HUES48 (cell line): ENCODE measurements around the gene DAB2.

Source experiments
- H3K27ac ChIP-seq: one replicate; pipeline ENCODE4 v1.7.0; 2013; ENCODE audit warnings: low read depth, low read length, inconsistent platforms
- H3K27me3 ChIP-seq: 2 replicates; pipeline ENCODE4 v1.6.1; 2013; ENCODE audit warnings: mild to moderate bottlenecking, low read length; ENCODE audit not compliant: control insufficient read depth, insufficient read depth
- H3K36me3 ChIP-seq: 2 replicates; pipeline ENCODE4 v1.6.1; 2013; ENCODE audit warnings: low read length; ENCODE audit not compliant: control insufficient read depth, insufficient read depth
- H3K4me1 ChIP-seq: 2 replicates; pipeline ENCODE4 v1.6.1; 2013; ENCODE audit warnings: mild to moderate bottlenecking, low read length; ENCODE audit not compliant: control insufficient read depth, insufficient read depth
- H3K4me3 ChIP-seq: 2 replicates; pipeline ENCODE4 v1.5.1; 2013; ENCODE audit warnings: mild to moderate bottlenecking, low read depth, low read length
- H3K9ac ChIP-seq: 2 replicates; pipeline ENCODE4 v1.6.1; 2013; ENCODE audit warnings: mild to moderate bottlenecking, low read depth, low read length, moderate library complexity
- H3K9me3 ChIP-seq: 2 replicates; pipeline ENCODE4 v1.6.1; 2013; ENCODE audit warnings: low read length; ENCODE audit not compliant: control insufficient read depth, insufficient read depth

Gene DAB2

DNA sequence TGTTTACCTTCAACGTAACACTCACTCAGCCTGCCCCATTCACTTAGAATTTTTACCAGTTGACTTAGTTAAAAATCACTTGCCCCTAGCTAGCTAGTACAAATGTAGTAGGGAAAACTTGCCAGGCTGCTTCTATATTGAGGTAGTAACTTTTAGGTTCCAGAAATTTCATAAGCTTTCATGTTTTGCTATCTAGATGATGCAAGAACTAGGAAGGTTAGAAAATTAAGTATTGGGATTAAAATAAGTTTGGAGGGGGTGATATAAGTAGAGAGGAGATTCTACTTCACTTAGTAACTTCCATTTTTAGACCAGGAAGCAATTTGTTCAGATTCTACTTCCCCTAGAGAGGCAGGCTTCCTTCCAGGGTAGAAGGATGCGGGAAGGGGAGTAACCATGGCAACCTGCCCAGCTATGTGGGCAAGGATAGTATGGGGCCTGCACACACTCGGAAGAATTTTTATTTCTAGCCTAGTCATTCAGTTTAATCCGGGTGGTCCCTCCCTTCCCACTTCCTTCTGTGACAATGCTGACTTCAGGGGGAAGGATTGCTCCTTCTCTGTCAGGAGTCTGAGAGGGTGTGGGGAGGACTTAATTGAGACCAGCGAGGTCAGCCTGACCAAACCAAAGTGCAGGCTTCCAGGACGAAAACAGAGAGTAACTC, 4.2 kb downstream of the DAB2 start:
- Histone ChIP-seq H3K36me3 (no peaks in the 10 kb centered on the region), H3K9ac (no peak overlapping the region), H3K9me3 (no peaks in the 10 kb centered on the region), H3K27me3 (peaks cover 19% of the 10 kb centered on the region), H3K4me3 (no peak overlapping the region), H3K27ac (no peak overlapping the region), H3K4me1 (peaks cover 30% of the 10 kb centered on the region)

DNA sequence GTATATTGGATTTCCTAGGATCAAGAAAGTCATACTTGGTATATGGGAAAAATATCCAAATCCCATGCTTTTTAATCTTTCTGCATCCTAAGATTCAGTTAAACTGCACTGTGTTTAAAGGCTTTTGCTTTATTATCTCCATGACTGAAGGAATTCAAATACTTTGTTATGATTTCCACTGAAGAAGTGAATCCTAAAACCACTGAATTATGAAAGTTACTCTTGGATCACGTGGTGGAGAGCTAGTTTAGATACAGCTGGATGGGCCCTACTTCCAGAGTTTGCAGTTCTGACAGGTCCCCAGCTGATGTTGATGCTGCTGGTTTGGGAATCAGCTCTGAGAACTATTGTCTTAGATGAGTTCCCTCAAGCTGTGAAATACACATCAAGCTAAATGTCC, 5.0 kb downstream of the DAB2 start:
- Histone ChIP-seq H3K27ac (no peak overlapping the region), H3K9ac (no peak overlapping the region), H3K27me3 (peaks cover 15% of the 10 kb centered on the region), H3K36me3 (no peaks in the 10 kb centered on the region), H3K4me1 (peaks cover 26% of the 10 kb centered on the region), H3K9me3 (no peaks in the 10 kb centered on the region), H3K4me3 (no peak overlapping the region)

DNA sequence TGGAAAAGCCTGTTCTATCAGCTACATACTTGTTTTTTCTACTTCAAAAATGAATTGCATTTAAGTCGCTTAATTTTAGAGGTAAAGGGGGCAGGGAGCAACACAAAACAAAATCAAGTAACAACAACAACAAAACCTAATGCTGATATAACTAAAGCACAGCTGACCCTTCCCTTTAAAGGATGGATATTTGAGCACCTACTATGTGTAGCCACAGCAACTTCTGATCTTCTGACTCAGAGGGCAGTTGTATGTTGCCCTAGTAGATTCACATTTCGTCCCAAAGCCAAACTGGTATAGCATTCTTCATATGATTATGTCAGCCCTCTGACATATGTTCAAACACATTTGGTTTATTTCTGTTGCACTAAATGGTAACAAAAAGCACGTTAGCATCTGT, 6.8 kb downstream of the DAB2 start:
- Histone ChIP-seq H3K27me3 (peaks cover 3% of the 10 kb centered on the region; the same call in 1 of the 2 replicates), H3K4me1 (peaks cover 22% of the 10 kb centered on the region), H3K4me3 (no peak overlapping the region), H3K36me3 (no peaks in the 10 kb centered on the region), H3K9ac (no peak overlapping the region), H3K9me3 (no peaks in the 10 kb centered on the region), H3K27ac (no peak overlapping the region)

DNA sequence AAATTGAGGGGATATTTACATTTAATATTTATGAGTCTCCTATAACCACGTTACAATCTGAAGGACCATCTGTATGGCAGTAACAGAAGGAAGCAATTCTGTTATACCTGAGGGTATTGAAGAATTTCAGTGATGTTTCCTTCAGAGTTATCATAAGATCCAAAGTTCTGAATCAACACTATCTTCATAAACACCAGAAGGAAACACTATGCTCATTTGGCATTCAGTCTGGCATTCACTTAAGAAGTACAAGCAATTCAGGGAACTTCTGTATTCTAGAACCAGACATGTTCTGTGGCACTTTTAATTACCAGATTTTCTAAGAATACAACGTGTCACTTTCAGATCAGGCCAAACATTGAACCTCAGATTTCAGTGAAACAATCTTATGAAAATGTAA, 9.6 kb downstream of the DAB2 start:
- H3K4me1 ChIP-seq, result peaks cover 27% of the 10 kb centered on the region
- no peaks in the 10 kb centered on the region for H3K36me3 ChIP-seq
- no peak overlapping the region for H3K9ac ChIP-seq
- no peak overlapping the region for H3K27ac ChIP-seq
- no peak overlapping the region for H3K4me3 ChIP-seq
- H3K27me3 ChIP-seq, result no peaks in the 10 kb centered on the region
- H3K9me3 ChIP-seq, result no peaks in the 10 kb centered on the region

DNA sequence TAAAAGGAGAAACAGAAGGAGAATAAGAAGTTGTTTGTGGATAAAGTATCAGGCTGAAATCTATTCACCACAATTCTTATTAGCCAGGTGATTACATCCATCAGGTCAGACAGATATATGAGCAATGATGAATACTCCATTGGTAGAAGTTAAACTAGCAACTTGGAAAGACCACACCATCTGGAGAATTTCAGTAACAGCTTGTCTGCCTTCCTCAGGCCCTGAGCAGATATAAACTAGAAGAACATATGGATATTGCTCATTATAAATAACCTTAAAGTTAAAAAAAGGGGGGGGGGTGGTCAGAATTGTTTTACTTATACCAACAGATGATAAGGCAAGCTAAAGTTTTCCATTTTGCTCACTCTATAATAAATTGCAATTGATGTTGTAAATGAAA, 10.4 kb downstream of the DAB2 start:
- no peaks in the 10 kb centered on the region for H3K27me3 ChIP-seq
- no peaks in the 10 kb centered on the region for H3K9me3 ChIP-seq
- no peak overlapping the region for H3K9ac ChIP-seq
- no peak overlapping the region for H3K4me3 ChIP-seq
- no peak overlapping the region for H3K27ac ChIP-seq
- H3K36me3 ChIP-seq, result no peaks in the 10 kb centered on the region
- H3K4me1 ChIP-seq, result peaks cover 27% of the 10 kb centered on the region

DNA sequence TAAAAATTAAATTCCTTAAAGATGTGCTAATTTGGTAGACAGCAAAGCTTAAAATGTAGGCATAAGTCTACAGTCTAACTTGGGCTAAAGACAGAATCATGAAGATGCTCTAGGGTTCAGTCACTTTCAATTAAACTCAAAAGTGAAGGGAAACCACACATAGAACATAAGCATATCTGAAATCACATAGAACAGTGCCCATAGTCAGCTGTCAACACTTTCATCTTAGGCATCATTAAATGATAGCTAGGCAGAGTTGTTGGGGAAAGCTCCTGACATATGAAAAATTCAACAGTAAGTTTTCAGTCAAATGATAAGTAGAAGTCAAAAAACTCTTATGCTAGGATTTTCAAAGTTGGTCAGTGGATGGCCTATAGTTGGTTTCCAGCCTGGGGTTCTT, 11.0 kb downstream of the DAB2 start:
- no peak overlapping the region for H3K27ac ChIP-seq
- peaks cover 27% of the 10 kb centered on the region for H3K4me1 ChIP-seq
- H3K4me3 ChIP-seq, result no peak overlapping the region
- no peaks in the 10 kb centered on the region for H3K27me3 ChIP-seq
- H3K9ac ChIP-seq, result no peak overlapping the region
- no peaks in the 10 kb centered on the region for H3K36me3 ChIP-seq
- H3K9me3 ChIP-seq, result no peaks in the 10 kb centered on the region

DNA sequence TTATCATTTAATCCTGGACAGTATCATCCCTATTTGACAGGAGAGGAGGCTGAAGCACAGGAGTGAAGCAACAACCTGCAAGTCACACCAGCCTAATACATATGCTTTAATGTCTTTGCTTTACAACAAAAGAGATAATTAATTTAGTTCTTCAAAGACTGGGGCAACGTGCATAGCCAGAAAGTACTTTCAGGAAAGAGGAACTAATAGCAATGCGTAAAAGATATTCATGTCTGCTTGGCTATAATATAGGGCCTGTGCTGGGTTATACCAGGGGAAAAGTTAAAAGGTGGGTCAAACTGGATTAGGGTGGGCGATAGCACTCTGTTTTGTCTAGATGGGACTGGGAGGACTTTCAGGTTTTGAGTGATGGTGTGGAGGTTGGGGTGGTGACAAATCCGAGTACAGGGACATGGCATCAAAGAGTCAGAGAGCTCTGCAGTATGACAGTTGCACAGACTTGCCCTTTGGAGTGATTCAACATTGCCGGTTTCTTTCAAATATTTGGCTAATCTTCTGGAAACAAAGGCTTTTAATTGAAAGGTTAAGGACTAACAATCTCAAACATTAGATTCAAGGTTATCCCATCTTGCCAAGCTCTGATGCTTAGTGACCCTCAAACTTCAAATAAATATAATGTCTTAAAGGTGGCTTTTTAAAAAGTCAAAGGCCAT, 11.9 kb downstream of the DAB2 start:
- no peaks in the 10 kb centered on the region for H3K9me3 ChIP-seq
- H3K9ac ChIP-seq, result no peak overlapping the region
- H3K27me3 ChIP-seq, result no peaks in the 10 kb centered on the region
- H3K27ac ChIP-seq, result no peak overlapping the region
- peaks cover 27% of the 10 kb centered on the region for H3K4me1 ChIP-seq
- no peak overlapping the region for H3K4me3 ChIP-seq
- H3K36me3 ChIP-seq, result no peaks in the 10 kb centered on the region

DNA sequence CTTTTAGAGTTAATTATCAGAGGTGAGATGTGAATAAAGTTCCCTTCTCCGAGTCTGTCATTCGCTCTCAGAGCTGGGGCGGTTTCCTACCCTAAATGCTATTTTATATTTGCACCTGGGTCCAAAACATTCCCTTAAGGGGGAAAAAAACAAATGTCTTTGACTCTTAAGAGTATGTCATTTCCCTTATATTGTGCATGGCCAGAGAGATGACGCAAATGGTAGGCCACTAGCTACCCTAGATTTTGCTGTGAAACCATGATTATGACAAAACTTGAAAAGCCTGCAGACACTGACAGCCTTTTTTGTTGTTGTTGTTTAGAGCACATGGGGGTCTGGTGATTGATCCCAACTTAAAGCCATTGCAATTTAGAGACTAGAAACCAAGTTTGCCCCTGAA, 12.8 kb downstream of the DAB2 start:
- H3K36me3 ChIP-seq, result no peaks in the 10 kb centered on the region
- no peaks in the 10 kb centered on the region for H3K9me3 ChIP-seq
- H3K27me3 ChIP-seq, result no peaks in the 10 kb centered on the region
- H3K4me3 ChIP-seq, result no peak overlapping the region
- peaks cover 23% of the 10 kb centered on the region for H3K4me1 ChIP-seq
- H3K9ac ChIP-seq, result no peak overlapping the region
- H3K27ac ChIP-seq, result no peak overlapping the region

DNA sequence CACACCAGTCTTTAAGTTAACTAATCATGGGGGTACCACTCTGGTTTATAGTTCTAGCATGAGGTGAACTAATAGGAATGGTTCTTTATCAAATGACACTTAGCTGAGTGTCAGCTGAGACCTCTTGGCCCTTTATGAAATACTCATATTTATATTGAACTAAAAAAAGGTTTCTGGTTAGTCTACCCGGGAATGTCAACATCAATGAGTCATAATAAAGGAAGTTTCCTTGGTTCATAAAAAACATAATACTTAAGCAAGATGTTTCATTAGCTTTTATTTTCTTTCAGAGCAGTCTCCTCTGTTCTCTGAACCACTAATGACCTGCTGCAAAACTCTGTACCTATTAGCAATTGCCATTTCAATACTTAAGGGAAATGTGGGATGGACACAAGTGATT, 13.7 kb downstream of the DAB2 start:
- Histone ChIP-seq H3K27me3 (no peaks in the 10 kb centered on the region), H3K36me3 (no peaks in the 10 kb centered on the region), H3K27ac (no peak overlapping the region), H3K9ac (no peak overlapping the region), H3K9me3 (no peaks in the 10 kb centered on the region), H3K4me3 (no peak overlapping the region), H3K4me1 (peaks cover 23% of the 10 kb centered on the region)

DNA sequence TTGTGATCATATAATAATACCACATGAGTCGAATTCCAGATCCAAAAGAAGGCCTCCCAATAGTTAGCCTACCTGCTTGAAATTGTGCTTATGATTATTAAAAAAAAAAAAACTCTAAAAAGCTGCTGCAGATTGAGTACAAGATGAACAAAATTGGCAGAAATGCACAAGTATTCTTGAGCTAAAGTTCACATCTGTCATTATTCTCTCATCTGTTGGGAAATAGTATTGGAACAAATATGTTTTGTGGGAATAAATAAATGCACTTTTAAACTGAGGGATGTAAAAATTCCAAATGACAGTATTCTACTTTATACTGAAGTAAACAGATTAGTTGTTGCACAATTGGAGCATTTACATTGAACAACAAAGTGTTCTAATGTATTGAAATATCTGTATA, 15.7 kb downstream of the DAB2 start:
- Histone ChIP-seq H3K27ac (no peak overlapping the region), H3K4me1 (peaks cover 23% of the 10 kb centered on the region), H3K36me3 (no peaks in the 10 kb centered on the region), H3K27me3 (no peaks in the 10 kb centered on the region), H3K9me3 (no peaks in the 10 kb centered on the region), H3K9ac (no peak overlapping the region), H3K4me3 (no peak overlapping the region)

DNA sequence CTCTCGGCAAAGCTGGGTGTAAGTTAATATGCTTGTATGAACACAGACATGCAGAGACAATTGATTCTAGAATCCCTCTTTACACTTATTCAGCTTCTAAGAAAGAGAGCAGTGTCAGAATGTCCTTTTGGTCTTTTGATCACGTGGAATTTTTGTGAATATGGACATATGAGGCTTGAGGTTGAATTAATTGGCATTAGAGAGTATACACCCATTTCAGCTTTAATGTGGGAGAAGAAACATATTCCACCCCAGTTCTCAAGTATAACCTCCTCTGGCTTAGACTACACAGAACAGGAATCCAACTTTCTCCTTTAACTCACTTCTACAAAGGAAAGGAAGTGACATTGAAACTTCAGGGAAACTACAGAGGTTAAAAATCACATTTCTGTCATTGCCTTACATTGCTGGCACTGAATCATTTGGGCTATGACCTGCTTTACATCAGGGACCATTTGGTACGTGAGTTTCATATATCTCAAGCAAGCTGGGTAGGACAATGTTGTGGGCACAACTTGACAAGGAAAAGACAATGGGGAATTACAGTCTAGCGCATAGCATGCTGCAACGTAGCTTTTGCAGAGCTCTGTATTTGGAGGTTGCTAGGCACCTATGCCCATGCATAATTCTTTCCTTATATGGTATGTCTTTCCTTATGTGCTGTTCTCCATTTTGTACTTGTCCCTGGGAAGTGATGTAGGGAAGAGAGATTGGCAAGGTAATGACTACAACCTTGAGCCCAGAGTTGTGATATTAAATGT, 19.5 kb downstream of the DAB2 start:
- H3K9ac ChIP-seq, result no peak overlapping the region
- no peak overlapping the region for H3K4me3 ChIP-seq
- H3K27me3 ChIP-seq, result no peaks in the 10 kb centered on the region
- no peak overlapping the region for H3K27ac ChIP-seq
- H3K4me1 ChIP-seq, result peaks cover 8% of the 10 kb centered on the region; the same call in 1 of the 2 replicates
- H3K9me3 ChIP-seq, result no peaks in the 10 kb centered on the region
- no peaks in the 10 kb centered on the region for H3K36me3 ChIP-seq
